Left lobe of liver (tissue), 2 donors: ENCODE measurements around the gene F10. TPM values are rescaled to one million over a fixed set of nuclear protein-coding genes. Genes with fewer than 3 reads are reported as not detected.

ENCODE experiments used
- ATAC-seq: fragments of 200-7000 bp; cut with Tn5 transposase; one replicate; pipeline ENCODE4 v1.9.1; 2020; ENCODE audit warnings: mild to moderate bottlenecking, moderate library complexity
- DNase-seq: peaks from one replicate; pipeline ENCODE4 v3.0.0-alpha.2; 2020; ENCODE audit warnings: low spot score
- total RNA-seq: library from RNA; stranded (reverse); gene quantifications from one replicate; pipeline ENCODE4 v1.2.1, GENCODE V29; 2021
- donor health status: DM: no; HTN: no; CAD: no; lungs with moderate emphysema.
- donor health status: DM: no; HTN: yes; CAD: no.

Gene F10
- total RNA-seq, 1 donor from 2014 or later = 124 TPM

- no peak for ATAC-seq
- DNase-seq = peak; percentile 42
Observed at GRCh38 chr13:113115363-113116205, 7.0 kb upstream of the F10 start.

- ATAC-seq (no peak), DNase-seq (peak; percentile 27)
Observed at GRCh38 chr13:113116206-113116800, 6.3 kb upstream of the F10 start.

- ATAC-seq (no peak), DNase-seq (peak; percentile 38)
Observed at GRCh38 chr13:113116871-113117271, 5.7 kb upstream of the F10 start.

GRCh38 chr13:113117335-113117872 lies 5.2 kb upstream of the F10 start:
- ATAC-seq (no peak), DNase-seq (peak; percentile 42)

GRCh38 chr13:113117911-113118260 lies 4.7 kb upstream of the F10 start:
- ATAC-seq (no peak), DNase-seq (peak; percentile 37)

GRCh38 chr13:113118261-113119021 lies 4.2 kb upstream of the F10 start:
- DNase-seq = peak; percentile 44
- no peak for ATAC-seq

GRCh38 chr13:113119166-113119821 lies 3.3 kb upstream of the F10 start:
- ATAC-seq (no peak), DNase-seq (peak; percentile 40)

GRCh38 chr13:113119822-113120189 lies 2.8 kb upstream of the F10 start:
- ATAC-seq = no peak
- DNase-seq = peak; percentile 36

- ATAC-seq (no peak), DNase-seq (peak; percentile 43)
Observed at GRCh38 chr13:113120300-113121182, 2.1 kb upstream of the F10 start.

- DNase-seq = peak; percentile 46
- ATAC-seq = no peak
Observed at GRCh38 chr13:113121183-113121927, 1.2 kb upstream of the F10 start.

- ATAC-seq = peak; percentile 35
Observed at GRCh38 chr13:113121928-113122471, 599 bp upstream of the F10 start.

GRCh38 chr13:113123226-113124201 lies 915 bp downstream of the F10 start:
- DNase-seq (peak; percentile 50), ATAC-seq (peak; percentile 32)

More at GRCh38 chr13:113121928-113122471, 599 bp upstream of the F10 start:
- DNase-seq = peak; percentile 56

- ATAC-seq (no peak), DNase-seq (peak; percentile 47)
Observed at GRCh38 chr13:113124211-113124970, 1.8 kb downstream of the F10 start.

- ATAC-seq = no peak
- peak; percentile 38 for DNase-seq
Observed at GRCh38 chr13:113125506-113126264, 3.1 kb downstream of the F10 start.

GRCh38 chr13:113126265-113127150 lies 3.9 kb downstream of the F10 start:
- ATAC-seq (no peak), DNase-seq (peak; percentile 38)
